Urothelium cell line (cell line): ENCODE measurements around the gene ARPC2.

Experiments used
- DNase-seq: peaks from one replicate; pipeline ENCODE4 v3.0.0; 2011; ENCODE audit warnings: low spot score, mixed read lengths
- FAIRE-seq: peaks from 2 replicates; lab custom pipeline; 2011; peaks lifted over from hg19 to GRCh38; lab: Jason Lieb, UNC

ARPC2 gene

GRCh38 chr2:218216336-218216673 lies 684 bp upstream of the ARPC2 start:
- FAIRE-seq (no peak), DNase-seq (no peak)

GRCh38 chr2:218217360-218218267 lies 625 bp downstream of the ARPC2 start:
- DNase-seq (peak; percentile 57), FAIRE-seq (no peak)

GRCh38 chr2:218218268-218219185 lies 1.5 kb downstream of the ARPC2 start:
- FAIRE-seq = no peak
- no peak for DNase-seq

- FAIRE-seq = no peak
Measured at GRCh38 chr2:218219934-218220333, 2.9 kb downstream of the ARPC2 start.

GRCh38 chr2:218221000-218221399 lies 4.0 kb downstream of the ARPC2 start:
- no peak for DNase-seq
- no peak for FAIRE-seq

More at GRCh38 chr2:218219934-218220333, 2.9 kb downstream of the ARPC2 start:
- no peak for DNase-seq

GRCh38 chr2:218223046-218223445 lies 6.1 kb downstream of the ARPC2 start:
- DNase-seq = no peak

GRCh38 chr2:218224186-218224585 lies 7.2 kb downstream of the ARPC2 start:
- DNase-seq = no peak
- no peak for FAIRE-seq

More at GRCh38 chr2:218223046-218223445, 6.1 kb downstream of the ARPC2 start:
- no peak for FAIRE-seq

GRCh38 chr2:218226903-218227302 lies 9.9 kb downstream of the ARPC2 start:
- FAIRE-seq = no peak
- DNase-seq = no peak

- FAIRE-seq (no peak), DNase-seq (no peak)
Measured at GRCh38 chr2:218228366-218229090, 11.5 kb downstream of the ARPC2 start.

GRCh38 chr2:218229239-218229638 lies 12.2 kb downstream of the ARPC2 start:
- FAIRE-seq (no peak), DNase-seq (no peak)

- FAIRE-seq (no peak), DNase-seq (no peak)
Measured at GRCh38 chr2:218229851-218230250, 12.9 kb downstream of the ARPC2 start.

- FAIRE-seq = no peak
- peak; percentile 16 for DNase-seq
Measured at GRCh38 chr2:218230882-218231281, 13.9 kb downstream of the ARPC2 start.

- DNase-seq = no peak
- no peak for FAIRE-seq
Measured at GRCh38 chr2:218233543-218233942, 16.6 kb downstream of the ARPC2 start.

GRCh38 chr2:218234521-218234920 lies 17.5 kb downstream of the ARPC2 start:
- FAIRE-seq (no peak), DNase-seq (no peak)

- FAIRE-seq (no peak), DNase-seq (no peak)
Measured at GRCh38 chr2:218235017-218235416, 18.0 kb downstream of the ARPC2 start.

GRCh38 chr2:218236829-218237228 lies 19.8 kb downstream of the ARPC2 start:
- FAIRE-seq (no peak), DNase-seq (no peak)

GRCh38 chr2:218238887-218239286 lies 21.9 kb downstream of the ARPC2 start:
- DNase-seq (no peak), FAIRE-seq (no peak)

GRCh38 chr2:218244204-218244603 lies 27.2 kb downstream of the ARPC2 start:
- DNase-seq = no peak
- FAIRE-seq = no peak

- FAIRE-seq (no peak), DNase-seq (no peak)
Measured at GRCh38 chr2:218244665-218245064, 27.7 kb downstream of the ARPC2 start.

GRCh38 chr2:218245214-218245613 lies 28.2 kb downstream of the ARPC2 start:
- FAIRE-seq = no peak
- no peak for DNase-seq

- no peak for FAIRE-seq
- DNase-seq = no peak
Measured at GRCh38 chr2:218249691-218250090, 32.7 kb downstream of the ARPC2 start.
